ENCODE results near the gene TEX50. TPM values are rescaled to one million over a fixed set of nuclear protein-coding genes. Genes with fewer than 3 reads are reported as not detected.
A peak's percentile ranks its signal among the peaks of the same experiment; 100 is the strongest.
"Not testable (repeated sequence)": the region's sequence is repeated elsewhere in the genome, so short reads cannot be mapped to it uniquely, and the experiment has no call there.

Gene TEX50
- total and polyA plus RNA-seq, 12 donors, result not detected

DNA sequence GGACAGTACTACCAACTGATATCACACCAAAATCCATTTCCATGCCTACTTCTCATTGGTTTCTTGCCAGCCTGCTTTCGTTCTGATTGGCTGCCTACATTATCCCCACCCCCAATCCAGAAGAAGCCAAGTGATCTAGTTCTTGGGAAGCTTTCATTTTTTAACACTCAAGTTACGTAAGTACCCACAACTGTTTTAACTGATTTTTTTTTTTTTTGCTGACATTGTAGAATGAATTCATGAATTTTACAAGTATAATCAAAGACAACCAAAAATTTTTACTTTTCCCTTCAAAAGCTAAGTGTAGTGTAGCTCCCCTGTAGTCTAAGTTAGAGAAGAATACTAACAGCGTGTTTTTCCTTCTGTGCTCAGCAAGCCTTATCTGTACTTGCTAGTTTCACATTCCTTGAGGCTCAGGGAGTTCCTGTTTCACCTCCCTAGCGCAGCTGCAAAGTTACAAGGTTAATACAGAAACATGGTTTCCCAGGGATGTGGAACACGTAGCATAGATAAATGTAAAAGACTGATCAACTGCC is 32.0 kb upstream of the TEX50 start, which contains the start of gene SLC9C2:
SLC9C2 (minus strand) TSS at position 17 of the 536 bp plus-strand sequence. CDS start 1,296 bp downstream, outside the sequence.
- no peaks in the 10 kb centered on the region for H3K9me3 ChIP-seq
- peaks cover 0 to 15% (median 3%) of the 10 kb centered on the region in 9 donors for H3K4me1 ChIP-seq
- WGBS, 2 donors, result 12 to 20% methylated on average over 5 of the region's 5 CpGs
- H3K27me3 ChIP-seq, result no peaks in the 10 kb centered on the region
- H3K27ac ChIP-seq, result peak within 1 kb of the TSS in 8 of 10 donors; percentile 32 to 78 (median 52)
- H3K36me3 ChIP-seq, result no peaks in the 10 kb centered on the region
- DNase-seq (peak in 1 of 2 donors; percentile 49), ATAC-seq (peak in 7 of 8 donors; percentile 55 to 88 (median 81))
- TF ChIP-seq, protein P1, sequence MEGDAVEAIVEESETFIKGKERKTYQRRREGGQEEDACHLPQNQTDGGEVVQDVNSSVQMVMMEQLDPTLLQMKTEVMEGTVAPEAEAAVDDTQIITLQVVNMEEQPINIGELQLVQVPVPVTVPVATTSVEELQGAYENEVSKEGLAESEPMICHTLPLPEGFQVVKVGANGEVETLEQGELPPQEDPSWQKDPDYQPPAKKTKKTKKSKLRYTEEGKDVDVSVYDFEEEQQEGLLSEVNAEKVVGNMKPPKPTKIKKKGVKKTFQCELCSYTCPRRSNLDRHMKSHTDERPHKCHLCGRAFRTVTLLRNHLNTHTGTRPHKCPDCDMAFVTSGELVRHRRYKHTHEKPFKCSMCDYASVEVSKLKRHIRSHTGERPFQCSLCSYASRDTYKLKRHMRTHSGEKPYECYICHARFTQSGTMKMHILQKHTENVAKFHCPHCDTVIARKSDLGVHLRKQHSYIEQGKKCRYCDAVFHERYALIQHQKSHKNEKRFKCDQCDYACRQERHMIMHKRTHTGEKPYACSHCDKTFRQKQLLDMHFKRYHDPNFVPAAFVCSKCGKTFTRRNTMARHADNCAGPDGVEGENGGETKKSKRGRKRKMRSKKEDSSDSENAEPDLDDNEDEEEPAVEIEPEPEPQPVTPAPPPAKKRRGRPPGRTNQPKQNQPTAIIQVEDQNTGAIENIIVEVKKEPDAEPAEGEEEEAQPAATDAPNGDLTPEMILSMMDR (IDR thresholded peaks at IDR 0.05), result no peak
- intact Hi-C loops (cut with DNase I), result no loop called here
- peak within 1 kb of the TSS in 9 of 10 donors; percentile 14 to 53 (median 46) for H3K4me3 ChIP-seq

DNA sequence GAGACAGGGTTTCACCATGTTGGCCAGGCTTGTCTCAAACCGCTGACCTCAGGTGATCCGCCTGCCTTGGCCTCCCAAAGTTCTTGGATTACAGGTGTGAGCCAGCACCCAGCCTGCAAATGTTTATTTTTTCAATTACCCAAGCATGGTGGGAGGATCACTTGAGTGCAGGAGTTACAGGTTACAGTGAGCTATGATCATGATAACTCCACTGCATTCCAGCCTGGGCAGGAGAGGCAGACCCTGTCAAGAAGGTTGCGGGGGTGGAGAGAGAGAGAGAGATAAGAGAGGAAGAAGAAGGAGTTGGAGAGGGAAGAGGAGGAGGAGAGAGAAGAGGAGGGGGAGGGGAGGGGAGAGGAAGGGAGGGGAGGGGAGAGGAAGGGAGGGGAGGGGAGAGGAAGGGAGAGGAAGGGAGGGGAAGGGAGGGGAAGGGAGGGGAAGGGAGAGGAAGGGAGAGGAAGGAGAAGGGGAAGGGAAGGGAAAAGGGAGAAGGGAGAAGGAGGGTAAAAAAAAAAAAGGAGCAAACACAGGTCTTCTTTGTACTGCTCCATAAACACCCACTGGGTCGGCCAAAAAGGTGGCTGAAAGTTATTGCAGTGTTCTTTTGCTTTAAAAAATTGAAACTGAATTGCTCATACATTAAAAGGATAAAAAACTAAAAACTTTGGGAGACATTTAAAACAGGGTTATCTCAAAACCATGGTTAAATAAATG is 26.5 kb upstream of the TEX50 start:
- Histone ChIP-seq H3K27me3 (no peaks in the 10 kb centered on the region), H3K4me1 (peaks cover 0 to 3% (median 0%) of the 10 kb centered on the region in 9 donors), H3K36me3 (no peaks in the 10 kb centered on the region), H3K27ac (no peak overlapping the region), H3K4me3 (no peak overlapping the region), H3K9me3 (no peaks in the 10 kb centered on the region)
- TF ChIP-seq, protein P1 (IDR thresholded peaks at IDR 0.05), result no peak
- ATAC-seq (no peak), DNase-seq (no peak)
- intact Hi-C loops (cut with DNase I), result no loop called here
- WGBS, 2 donors, result 90 to 97% methylated on average over 4 of the region's 4 CpGs

DNA sequence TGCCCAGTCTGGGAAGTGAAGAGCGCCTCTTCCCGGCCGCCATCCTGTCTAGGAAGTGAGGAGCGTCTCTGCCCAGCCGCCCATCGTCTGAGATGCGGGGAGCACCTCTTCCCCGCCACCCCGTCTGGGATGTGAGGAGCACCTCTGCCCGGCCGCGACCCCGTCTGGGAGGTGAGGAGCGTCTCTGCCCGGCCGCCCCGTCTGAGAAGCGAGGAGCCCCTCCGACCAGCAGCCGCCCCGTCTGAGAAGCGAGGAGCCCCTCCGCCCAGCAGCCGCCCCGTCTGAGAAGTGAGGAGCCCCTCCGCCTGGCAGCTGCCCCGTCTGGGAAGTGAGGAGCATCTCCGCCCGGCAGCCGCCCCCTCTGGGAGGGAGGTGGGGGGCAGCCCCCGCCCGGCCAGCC is 22.1 kb upstream of the TEX50 start:
- H3K9me3 ChIP-seq; H3K4me3 ChIP-seq; H3K27ac ChIP-seq; intact Hi-C loops (cut with DNase I); ATAC-seq; H3K4me1 ChIP-seq; H3K36me3 ChIP-seq; DNase-seq; H3K27me3 ChIP-seq: not testable (repeated sequence)
- WGBS, 2 donors, result 95 to 96% methylated on average over 32 of the region's 32 CpGs

DNA sequence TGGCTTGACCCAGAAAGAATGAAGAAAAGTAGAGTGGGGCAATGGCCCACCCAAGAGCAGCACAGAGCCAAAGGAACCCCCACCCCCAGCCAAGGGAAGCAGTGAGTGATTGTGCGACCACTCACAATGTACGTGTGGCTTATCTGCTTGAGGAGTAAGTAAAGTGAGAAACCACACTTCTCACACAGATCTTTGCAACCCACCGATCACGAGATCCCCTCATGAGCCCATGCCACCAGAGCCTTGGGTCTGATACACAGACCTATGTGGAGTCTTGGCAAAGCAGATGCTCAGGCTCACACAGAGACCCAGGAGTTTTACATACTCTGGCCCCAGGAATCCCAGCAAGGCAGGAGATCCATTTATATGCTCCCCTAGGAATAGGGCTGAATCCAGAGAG is 18.3 kb upstream of the TEX50 start:
- ATAC-seq (no peak), DNase-seq (no peak)
- intact Hi-C loops (cut with DNase I), result no loop called here
- no peaks in the 10 kb centered on the region for H3K4me1 ChIP-seq
- peaks cover 0 to 39% (median 18%) of the 10 kb centered on the region in 11 donors for H3K9me3 ChIP-seq
- H3K4me3 ChIP-seq, result no peak overlapping the region
- H3K27ac ChIP-seq, result no peak overlapping the region
- no peaks in the 10 kb centered on the region for H3K27me3 ChIP-seq
- TF ChIP-seq, protein P1 (IDR thresholded peaks at IDR 0.05), result no peak
- no peaks in the 10 kb centered on the region for H3K36me3 ChIP-seq
- 90 to 93% methylated on average over 4 of the region's 4 CpGs for WGBS, 2 donors

DNA sequence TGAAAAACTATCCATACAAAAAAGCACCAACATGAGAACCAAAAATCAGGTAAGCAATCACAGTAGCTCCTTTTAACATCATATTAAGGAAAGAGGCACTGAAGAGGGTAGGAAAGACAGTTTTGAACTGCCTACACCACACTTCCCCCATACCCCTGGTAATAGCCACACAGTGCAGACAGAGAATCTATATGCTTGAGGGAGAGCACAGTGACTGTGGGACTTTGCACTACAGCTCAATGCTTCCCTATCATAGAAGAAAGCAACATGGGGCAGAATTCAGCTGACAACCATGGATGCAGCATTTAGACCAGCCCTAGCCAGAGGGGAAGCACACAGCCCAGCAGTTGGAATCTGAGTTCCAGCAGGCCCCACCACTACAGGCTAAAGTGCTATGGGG is 7.9 kb upstream of the TEX50 start:
- H3K4me1 ChIP-seq, result no peaks in the 10 kb centered on the region
- no peaks in the 10 kb centered on the region for H3K36me3 ChIP-seq
- ATAC-seq, result no peak
- H3K27me3 ChIP-seq, result no peaks in the 10 kb centered on the region
- H3K27ac ChIP-seq, result no peak overlapping the region
- DNase-seq, result no peak
- intact Hi-C loops (cut with DNase I), result no loop called here
- H3K4me3 ChIP-seq, result no peak overlapping the region
- TF ChIP-seq, protein P1 (IDR thresholded peaks at IDR 0.05), result no peak
- H3K9me3 ChIP-seq, result peaks cover 0 to 11% (median 0%) of the 10 kb centered on the region in 11 donors

Measured in heart right ventricle (tissue), 16 donors.